Loucy (cell line): ENCODE measurements around the gene AMN.
A peak's percentile ranks its signal among the peaks of the same experiment; 100 is the strongest.

ENCODE experiments used
- H2AFZ ChIP-seq: fragments of 200-600 bp; sonication (generic); 2 replicates; pipeline ENCODE4 v1.6.0; 2016; ENCODE audit warnings: antibody characterized with exemption, mild to moderate bottlenecking, low read length, moderate library complexity
- H3F3A ChIP-seq: fragments of 200-600 bp; 2 replicates; pipeline ENCODE4 v1.6.0; 2016; ENCODE audit warnings: antibody characterized with exemption, low read depth, mild to moderate bottlenecking
- H3K27me3 ChIP-seq: fragments of 200-600 bp; sonication (generic); 2 replicates; pipeline ENCODE4 v1.6.1; 2014; ENCODE audit warnings: low read length, mild to moderate bottlenecking; ENCODE audit not compliant: insufficient read depth, poor library complexity, severe bottlenecking
- H3K36me3 ChIP-seq: fragments of 200-600 bp; sonication (generic); 2 replicates; pipeline ENCODE4 v1.6.1; 2016; ENCODE audit warnings: low read length; ENCODE audit not compliant: insufficient read depth
- H3K4me1 ChIP-seq: fragments of 200-600 bp; sonication (generic); 2 replicates; pipeline ENCODE4 v1.5.1; 2014; ENCODE audit warnings: low read length, mild to moderate bottlenecking; ENCODE audit not compliant: insufficient read depth, poor library complexity, severe bottlenecking
- H3K4me2 ChIP-seq: fragments of 200-600 bp; sonication (generic); 2 replicates; pipeline ENCODE4 v1.6.0; 2014; ENCODE audit warnings: antibody characterized with exemption, low read length, low read depth, mild to moderate bottlenecking; ENCODE audit not compliant: poor library complexity, severe bottlenecking
- H3K4me3 ChIP-seq: fragments of 200-600 bp; sonication (generic); 2 replicates; pipeline ENCODE4 v1.5.1; 2014; ENCODE audit warnings: low read length, mild to moderate bottlenecking, mixed read lengths; ENCODE audit not compliant: poor library complexity, severe bottlenecking
- H3K79me2 ChIP-seq: fragments of 200-600 bp; sonication (generic); 2 replicates; pipeline ENCODE4 v1.6.1; 2014; ENCODE audit warnings: low read length; ENCODE audit not compliant: insufficient read depth
- H3K9ac ChIP-seq: fragments of 200-600 bp; sonication (generic); 2 replicates; pipeline ENCODE4 v1.6.0; 2014; ENCODE audit warnings: mild to moderate bottlenecking, low read depth, low read length, moderate library complexity; ENCODE audit not compliant: poor library complexity, severe bottlenecking
- H3K9me2 ChIP-seq: fragments of 200-600 bp; sonication (generic); replicated peaks from 2 replicates; pipeline ENCODE4 v1.6.1; 2016; ENCODE audit warnings: low read depth, low read length, mixed read lengths
- H3K9me3 ChIP-seq: fragments of 200-600 bp; sonication (generic); 2 replicates; pipeline ENCODE4 v1.6.1; 2014; ENCODE audit warnings: mild to moderate bottlenecking, antibody characterized with exemption, low read length, low read depth; ENCODE audit not compliant: insufficient read depth
- H4K20me1 ChIP-seq: fragments of 200-600 bp; sonication (generic); 2 replicates; pipeline ENCODE4 v1.6.0; 2014; ENCODE audit warnings: antibody characterized with exemption, low read length, mild to moderate bottlenecking; ENCODE audit not compliant: insufficient read depth, poor library complexity, severe bottlenecking
- EZH2phosphoT487 ChIP-seq: fragments of 200-600 bp; IDR thresholded peaks from 2 replicates; pipeline ENCODE4 v1.6.1; 2018; ENCODE audit warnings: antibody characterized with exemption, mild to moderate bottlenecking, moderate library complexity, borderline replicate concordance
- TF ChIP-seq, protein P1 (sequence below): fragments of 200-600 bp; sonication (generic); conservative IDR thresholded peaks from 2 replicates; pipeline ENCODE4 v1.5.1; 2014; ENCODE audit warnings: mild to moderate bottlenecking, antibody characterized with exemption, low read length

AMN gene

GRCh38 chr14:102973706-102974285 lies 51.3 kb downstream of the AMN start:
- H3K27me3 ChIP-seq, result no peaks in the 10 kb centered on the region
- no peaks in the 10 kb centered on the region for H4K20me1 ChIP-seq

GRCh38 chr14:102975662-102976061 lies 53.2 kb downstream of the AMN start:
- Histone ChIP-seq H3K79me2 (no peaks in the 10 kb centered on the region), H3K4me3 (no peak overlapping the region), H3K4me1 (no peaks in the 10 kb centered on the region), H4K20me1 (no peaks in the 10 kb centered on the region), H3K9me2 (no peaks in the 10 kb centered on the region), H3F3A (no peaks in the 10 kb centered on the region), H3K36me3 (no peaks in the 10 kb centered on the region), H3K9me3 (no peaks in the 10 kb centered on the region), H2AFZ (no peak overlapping the region), H3K9ac (no peak overlapping the region), H3K4me2 (no peak overlapping the region), H3K27me3 (no peaks in the 10 kb centered on the region)
- no peak for TF ChIP-seq EZH2phosphoT487
- TF ChIP-seq, protein P1, sequence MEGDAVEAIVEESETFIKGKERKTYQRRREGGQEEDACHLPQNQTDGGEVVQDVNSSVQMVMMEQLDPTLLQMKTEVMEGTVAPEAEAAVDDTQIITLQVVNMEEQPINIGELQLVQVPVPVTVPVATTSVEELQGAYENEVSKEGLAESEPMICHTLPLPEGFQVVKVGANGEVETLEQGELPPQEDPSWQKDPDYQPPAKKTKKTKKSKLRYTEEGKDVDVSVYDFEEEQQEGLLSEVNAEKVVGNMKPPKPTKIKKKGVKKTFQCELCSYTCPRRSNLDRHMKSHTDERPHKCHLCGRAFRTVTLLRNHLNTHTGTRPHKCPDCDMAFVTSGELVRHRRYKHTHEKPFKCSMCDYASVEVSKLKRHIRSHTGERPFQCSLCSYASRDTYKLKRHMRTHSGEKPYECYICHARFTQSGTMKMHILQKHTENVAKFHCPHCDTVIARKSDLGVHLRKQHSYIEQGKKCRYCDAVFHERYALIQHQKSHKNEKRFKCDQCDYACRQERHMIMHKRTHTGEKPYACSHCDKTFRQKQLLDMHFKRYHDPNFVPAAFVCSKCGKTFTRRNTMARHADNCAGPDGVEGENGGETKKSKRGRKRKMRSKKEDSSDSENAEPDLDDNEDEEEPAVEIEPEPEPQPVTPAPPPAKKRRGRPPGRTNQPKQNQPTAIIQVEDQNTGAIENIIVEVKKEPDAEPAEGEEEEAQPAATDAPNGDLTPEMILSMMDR, result 0 out of 2 replicates have a peak, but pooled peaks have one; percentile 13

More at GRCh38 chr14:102973706-102974285, 51.3 kb downstream of the AMN start:
- Histone ChIP-seq H3K4me1 (no peaks in the 10 kb centered on the region), H2AFZ (no peak overlapping the region), H3F3A (no peaks in the 10 kb centered on the region), H3K36me3 (no peaks in the 10 kb centered on the region), H3K4me3 (no peak overlapping the region), H3K9me3 (no peaks in the 10 kb centered on the region), H3K4me2 (no peak overlapping the region), H3K9me2 (no peaks in the 10 kb centered on the region), H3K79me2 (no peaks in the 10 kb centered on the region), H3K9ac (no peak overlapping the region)
- TF ChIP-seq, protein P1, result no peak
- TF ChIP-seq EZH2phosphoT487, result no peak

GRCh38 chr14:102977475-102977874 lies 55.0 kb downstream of the AMN start:
- Histone ChIP-seq H3K4me3 (no peak overlapping the region), H3K36me3 (no peaks in the 10 kb centered on the region), H3K9ac (no peak overlapping the region), H3K9me2 (no peaks in the 10 kb centered on the region), H3K4me1 (no peaks in the 10 kb centered on the region), H3K4me2 (no peak overlapping the region), H3K9me3 (no peaks in the 10 kb centered on the region), H4K20me1 (no peaks in the 10 kb centered on the region), H3K79me2 (no peaks in the 10 kb centered on the region), H2AFZ (no peak overlapping the region), H3K27me3 (no peaks in the 10 kb centered on the region), H3F3A (no peaks in the 10 kb centered on the region)
- no peak for TF ChIP-seq EZH2phosphoT487
- TF ChIP-seq, protein P1, result no peak
